Measurements from ENCODE around the gene MFRP.

The MFRP gene

GRCh38 chr11:119381181-119381988 is 34.9 kb upstream of the MFRP start, which contains the start of gene USP2:
Gene USP2 (minus strand): TSS chr11:119381690. CDS start chr11:119373480, 8,210 bp downstream.
- peak; percentile 99 for DNase-seq (ENCODE audit: low read depth)
- TF ChIP-seq CTCF (IDR thresholded peaks at IDR 0.05; ENCODE audit: insufficient read depth, low read depth, low read length, missing control alignments): peak; percentile 71
- peak within 1 kb of the TSS; percentile 53 for H3K4me3 ChIP-seq (ENCODE audit: low read length)

GRCh38 chr11:119380827-119381180 is 34.3 kb upstream of the MFRP start:
- H3K4me3 ChIP-seq (ENCODE audit: low read length): peak overlapping the region; percentile 53
- TF ChIP-seq CTCF (IDR thresholded peaks at IDR 0.05; ENCODE audit: insufficient read depth, low read depth, low read length, missing control alignments): no peak
- DNase-seq (ENCODE audit: low read depth): no peak

- TF ChIP-seq CTCF (IDR thresholded peaks at IDR 0.05; ENCODE audit: insufficient read depth, low read depth, low read length, missing control alignments): no peak
- DNase-seq (ENCODE audit: low read depth): peak; percentile 65
- no peak overlapping the region for H3K4me3 ChIP-seq (ENCODE audit: low read length)
These were observed 33.8 kb upstream of the MFRP start for GRCh38 chr11:119380160-119380826.

- no peak overlapping the region for H3K4me3 ChIP-seq (ENCODE audit: low read length)
- no peak for DNase-seq (ENCODE audit: low read depth)
- TF ChIP-seq CTCF (IDR thresholded peaks at IDR 0.05; ENCODE audit: insufficient read depth, low read depth, low read length, missing control alignments): no peak
These were observed 32.5 kb upstream of the MFRP start for GRCh38 chr11:119378851-119379465.

- no peak for TF ChIP-seq CTCF (IDR thresholded peaks at IDR 0.05; ENCODE audit: insufficient read depth, low read depth, low read length, missing control alignments)
- no peak for DNase-seq (ENCODE audit: low read depth)
- no peak overlapping the region for H3K4me3 ChIP-seq (ENCODE audit: low read length)
These were observed 31.6 kb upstream of the MFRP start for GRCh38 chr11:119377961-119378667.

GRCh38 chr11:119377112-119377901 is 30.8 kb upstream of the MFRP start:
- DNase-seq (ENCODE audit: low read depth): peak; percentile 69
- TF ChIP-seq CTCF (IDR thresholded peaks at IDR 0.05; ENCODE audit: insufficient read depth, low read depth, low read length, missing control alignments): no peak
- no peak overlapping the region for H3K4me3 ChIP-seq (ENCODE audit: low read length)

All from epithelial cell of esophagus (primary cell).